ENCODE measurements around the gene RBPJL. TPM values are rescaled to one million over a fixed set of nuclear protein-coding genes. Genes with fewer than 3 reads are reported as not detected.
A peak's percentile ranks its signal among the peaks of the same experiment; 100 is the strongest.

RBPJL gene
- total and polyA plus RNA-seq, 7 experiments from 2014 or later = not detected

DNA sequence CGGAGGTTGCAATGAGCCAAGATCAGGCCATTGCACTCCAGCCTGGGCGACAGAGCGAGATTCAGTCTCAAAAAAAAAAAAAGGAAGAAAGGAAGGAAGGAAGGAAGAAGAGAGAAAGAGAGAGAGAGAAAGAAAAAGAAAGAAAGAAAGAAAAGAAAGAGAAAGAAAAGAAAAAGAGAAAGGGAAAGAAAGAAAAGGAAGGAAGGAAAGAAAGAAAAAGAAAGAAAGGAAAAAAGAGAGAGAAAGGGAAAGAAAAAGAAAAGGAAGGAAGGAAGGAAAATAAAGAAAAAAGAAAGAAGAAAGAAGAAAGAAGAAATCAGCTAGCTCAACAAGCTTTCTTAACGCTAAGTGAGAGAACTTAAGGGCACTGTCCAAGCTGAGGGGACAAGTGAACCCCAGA, 9.0 kb downstream of the RBPJL start:
- POLR2A ChIA-PET = no interaction called here

DNA sequence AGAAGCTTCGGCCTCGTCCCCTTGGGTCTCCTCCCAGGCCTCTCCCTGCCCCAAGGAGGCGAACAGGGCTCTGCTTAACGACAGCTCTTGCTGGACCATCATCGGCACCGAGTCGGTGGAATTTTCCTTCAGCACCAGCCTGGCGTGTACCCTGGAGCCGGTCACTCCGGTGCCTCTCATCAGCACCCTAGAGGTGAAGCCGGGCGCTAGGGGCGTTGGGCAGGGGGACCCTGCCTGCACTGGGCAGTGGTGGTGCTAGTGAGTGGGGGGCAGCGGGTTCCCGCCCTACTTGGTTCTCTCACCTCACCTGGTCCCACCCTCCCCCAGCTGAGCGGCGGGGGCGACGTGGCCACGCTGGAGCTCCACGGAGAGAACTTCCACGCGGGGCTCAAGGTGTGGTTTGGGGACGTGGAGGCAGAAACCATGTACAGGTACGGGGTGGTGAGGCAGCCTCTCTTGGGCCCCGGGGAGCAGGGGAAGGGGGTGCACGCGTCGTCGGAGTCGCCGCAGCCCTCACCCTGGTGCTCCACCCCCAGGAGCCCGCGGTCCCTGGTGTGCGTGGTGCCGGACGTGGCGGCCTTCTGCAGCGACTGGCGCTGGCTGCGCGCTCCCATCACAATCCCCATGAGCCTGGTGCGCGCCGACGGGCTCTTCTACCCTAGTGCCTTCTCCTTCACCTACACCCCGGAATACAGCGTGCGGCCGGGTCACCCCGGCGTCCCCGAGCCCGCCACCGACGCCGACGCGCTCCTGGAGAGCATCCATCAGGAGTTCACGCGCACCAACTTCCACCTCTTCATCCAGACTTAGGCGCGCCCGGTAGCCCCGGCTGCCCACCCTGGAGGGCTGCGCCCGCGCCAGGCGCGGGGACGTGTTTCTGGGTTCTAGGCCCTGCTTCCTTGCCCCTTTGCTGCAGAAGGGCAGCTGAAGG, 9.8 kb downstream of the RBPJL start:
- H3K4me3 ChIP-seq (ENCODE audit: low read length) = no peak overlapping the region
- H3K9me3 ChIP-seq (ENCODE audit: control insufficient read depth in 2 of 3, low read length in 3 of 3) = no peaks in the 10 kb centered on the region
- POLR2A ChIA-PET = no interaction called here
- DNase-seq (no peak), ATAC-seq (no peak)
- Mint-ChIP-seq H3K27ac (no peak overlapping the region), H3K4me3 (peak overlapping the region in 2 of 10 donors; percentile 46 to 79), H3K4me1 (peaks cover 14 to 49% (median 26%) of the 10 kb centered on the region in 7 donors), H3K36me3 (peaks cover 0 to 6% (median 0%) of the 10 kb centered on the region in 5 donors), H3K27me3 (peaks cover 27 to 44% (median 42%) of the 10 kb centered on the region in 5 donors), H3K9me3 (peaks cover 0 to 1% (median 0%) of the 10 kb centered on the region in 11 donors)
- CTCF ChIA-PET = interaction anchor here (7.3 kb wide), 1 partner anchor 454 kb away, joined by 67 read pairs; no protein-coding TSS in a partner anchor
- intact Hi-C loops (cut with micrococcal nuclease) = no loop called here
- H3K27ac ChIP-seq (ENCODE audit: low read depth, low read length) = no peak overlapping the region
- no peaks in the 10 kb centered on the region for H3K36me3 ChIP-seq (ENCODE audit: control insufficient read depth in 2 of 3, insufficient read depth in 3 of 3, low read length in 3 of 3)
- peaks cover 15 to 16% of the 10 kb centered on the region in 2 donors for H3K4me1 ChIP-seq (ENCODE audit: control insufficient read depth in 2 of 2, insufficient read depth in 2 of 2, low read length in 2 of 2)
- H3K27me3 ChIP-seq (ENCODE audit: control insufficient read depth in 2 of 2, insufficient read depth in 2 of 2, low read length in 2 of 2) = no peaks in the 10 kb centered on the region

More for the DNA sequence above, 9.0 kb downstream of the RBPJL start:
- Histone ChIP-seq H3K4me1 (ENCODE audit: control insufficient read depth in 2 of 2, insufficient read depth in 2 of 2, low read length in 2 of 2) (peaks cover 10 to 12% of the 10 kb centered on the region in 2 donors), H3K36me3 (ENCODE audit: control insufficient read depth in 2 of 3, insufficient read depth in 3 of 3, low read length in 3 of 3) (no peaks in the 10 kb centered on the region), H3K27ac (ENCODE audit: low read depth, low read length) (no peak overlapping the region), H3K27me3 (ENCODE audit: control insufficient read depth in 2 of 2, insufficient read depth in 2 of 2, low read length in 2 of 2) (no peaks in the 10 kb centered on the region), H3K4me3 (ENCODE audit: low read length) (no peak overlapping the region), H3K9me3 (ENCODE audit: control insufficient read depth in 2 of 3, low read length in 3 of 3) (no peaks in the 10 kb centered on the region)
- Mint-ChIP-seq H3K4me3 (peak overlapping the region in 1 of 10 donors; percentile 27), H3K27me3 (peaks cover 27 to 51% (median 50%) of the 10 kb centered on the region in 5 donors), H3K27ac (no peak overlapping the region), H3K36me3 (peaks cover 0 to 6% (median 0%) of the 10 kb centered on the region in 5 donors), H3K9me3 (peaks cover 0 to 1% (median 0%) of the 10 kb centered on the region in 11 donors), H3K4me1 (peaks cover 21 to 46% (median 24%) of the 10 kb centered on the region in 7 donors)
- intact Hi-C loops (cut with micrococcal nuclease) = no loop called here
- no peak for DNase-seq
- CTCF ChIA-PET = interaction anchor here (0.6 to 7.3 kb wide), 2 partner anchors 455 to 462 kb away, joined by 3 to 67 read pairs; no protein-coding TSS in a partner anchor
- no peak for ATAC-seq

GRCh38 chr20:45317826-45318225, 11.2 kb downstream of the RBPJL start:
- H3K36me3 ChIP-seq (ENCODE audit: control insufficient read depth in 2 of 3, insufficient read depth in 3 of 3, low read length in 3 of 3) = no peaks in the 10 kb centered on the region
- H3K9me3 ChIP-seq (ENCODE audit: control insufficient read depth in 2 of 3, low read length in 3 of 3) = no peaks in the 10 kb centered on the region
- H3K9me3 Mint-ChIP-seq = no peaks in the 10 kb centered on the region
- no peak overlapping the region for H3K27ac ChIP-seq (ENCODE audit: low read depth, low read length)
- no peaks in the 10 kb centered on the region for H3K27me3 ChIP-seq (ENCODE audit: control insufficient read depth in 2 of 2, insufficient read depth in 2 of 2, low read length in 2 of 2)
- peak overlapping the region in 1 of 9 donors; percentile 97 for H3K27ac Mint-ChIP-seq
- POLR2A ChIA-PET = interaction anchor here (0.7 kb wide), 1 partner anchor 457 kb away, joined by 3 read pairs; no protein-coding TSS in a partner anchor
- intact Hi-C loops (cut with micrococcal nuclease) = loop anchor here in 1 of 2 donors (2.0 kb wide), 2 partner anchors 31 to 453 kb away; partner anchors contain the start of gene SDC4
- ATAC-seq = no peak
- peaks cover 15 to 16% of the 10 kb centered on the region in 2 donors for H3K4me1 ChIP-seq (ENCODE audit: control insufficient read depth in 2 of 2, insufficient read depth in 2 of 2, low read length in 2 of 2)
- H3K27me3 Mint-ChIP-seq = peaks cover 27 to 38% (median 34%) of the 10 kb centered on the region in 5 donors
- peak overlapping the region in 1 of 10 donors; percentile 79 for H3K4me3 Mint-ChIP-seq
- CTCF ChIA-PET = interaction anchor here (0.6 to 7.3 kb wide), 7 partner anchors 12 to 453 kb away, joined by 3 to 67 read pairs (median 8); no protein-coding TSS in a partner anchor
- peaks cover 10 to 53% (median 26%) of the 10 kb centered on the region in 7 donors for H3K4me1 Mint-ChIP-seq
- no peak for DNase-seq
- H3K4me3 ChIP-seq (ENCODE audit: low read length) = no peak overlapping the region
- H3K36me3 Mint-ChIP-seq = peaks cover 0 to 6% (median 0%) of the 10 kb centered on the region in 5 donors

DNA sequence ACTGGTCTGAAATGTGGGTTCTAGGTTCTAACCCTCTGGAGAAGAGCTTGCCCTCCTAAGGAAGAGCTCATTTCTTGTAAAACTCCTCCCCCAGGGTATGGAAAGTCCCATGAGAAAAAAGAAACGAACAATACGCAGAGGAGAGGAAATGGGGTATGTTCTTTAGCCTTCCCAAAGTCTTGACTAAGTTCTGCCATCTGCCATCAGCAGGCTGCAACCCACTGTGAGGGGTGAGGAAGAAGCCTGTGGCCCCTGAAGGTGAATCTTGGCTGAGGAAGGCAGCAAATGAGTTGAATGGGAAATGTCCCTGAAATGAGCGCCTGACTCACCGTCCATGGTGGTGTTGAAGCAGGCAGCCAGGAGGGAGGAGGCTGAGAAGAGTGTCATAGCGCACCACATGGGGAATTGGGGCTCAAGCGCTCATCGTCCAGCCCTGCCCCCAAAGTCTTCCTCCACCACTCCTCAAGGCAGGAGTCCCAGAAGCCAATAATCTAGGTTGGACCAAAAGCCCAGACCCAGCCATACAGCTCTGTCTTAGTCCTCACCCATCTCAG, 11.8 kb downstream of the RBPJL start:
- intact Hi-C loops (cut with micrococcal nuclease) = loop anchor here in 1 of 2 donors (2.0 kb wide), 2 partner anchors 30 to 452 kb away; partner anchors contain the start of gene SDC4
- ATAC-seq (no peak), DNase-seq (no peak)
- H3K27me3 ChIP-seq (ENCODE audit: control insufficient read depth in 2 of 2, insufficient read depth in 2 of 2, low read length in 2 of 2) = no peaks in the 10 kb centered on the region
- H3K9me3 ChIP-seq (ENCODE audit: control insufficient read depth in 2 of 3, low read length in 3 of 3) = no peaks in the 10 kb centered on the region
- ChIA-PET POLR2A (interaction anchor here (0.7 kb wide), 1 partner anchor 456 kb away, joined by 3 read pairs; no protein-coding TSS in a partner anchor), CTCF (interaction anchor here (0.7 to 7.3 kb wide), 10 partner anchors 11 to 456 kb away, joined by 3 to 67 read pairs (median 4); no protein-coding TSS in a partner anchor)
- Mint-ChIP-seq H3K27ac (peak overlapping the region in 1 of 9 donors; percentile 97), H3K36me3 (peaks cover 0 to 6% (median 0%) of the 10 kb centered on the region in 5 donors), H3K4me1 (peaks cover 10 to 53% (median 26%) of the 10 kb centered on the region in 7 donors), H3K27me3 (peaks cover 27 to 36% (median 33%) of the 10 kb centered on the region in 5 donors), H3K4me3 (peak overlapping the region in 2 of 10 donors; percentile 60 to 77), H3K9me3 (no peaks in the 10 kb centered on the region)
- no peak overlapping the region for H3K4me3 ChIP-seq (ENCODE audit: low read length)
- H3K4me1 ChIP-seq (ENCODE audit: control insufficient read depth in 2 of 2, insufficient read depth in 2 of 2, low read length in 2 of 2) = peaks cover 15 to 16% of the 10 kb centered on the region in 2 donors
- H3K27ac ChIP-seq (ENCODE audit: low read depth, low read length) = no peak overlapping the region
- H3K36me3 ChIP-seq (ENCODE audit: control insufficient read depth in 2 of 3, insufficient read depth in 3 of 3, low read length in 3 of 3) = no peaks in the 10 kb centered on the region

DNA sequence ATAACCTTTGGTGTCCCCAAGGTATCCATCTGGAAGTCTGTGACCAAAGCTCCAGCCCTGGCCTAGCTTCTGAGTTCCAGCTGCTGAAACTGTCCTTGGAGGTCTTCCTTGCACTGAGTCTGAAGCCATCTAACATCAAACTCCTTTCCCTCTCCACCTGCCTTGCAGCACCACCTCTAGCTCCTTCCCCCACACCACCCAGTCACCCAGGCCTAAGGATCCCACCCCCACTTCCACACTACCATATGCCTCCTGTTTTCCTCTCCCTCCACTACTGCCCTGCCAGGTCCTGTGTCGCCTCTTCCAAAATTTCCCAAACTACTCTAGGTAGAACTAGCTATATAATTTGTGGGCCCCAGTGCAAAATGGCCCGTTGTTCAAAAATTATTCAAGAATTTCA, 12.3 kb downstream of the RBPJL start:
- Mint-ChIP-seq H3K27me3 (peaks cover 25 to 31% (median 28%) of the 10 kb centered on the region in 5 donors), H3K36me3 (peaks cover 0 to 6% (median 0%) of the 10 kb centered on the region in 5 donors), H3K27ac (peak overlapping the region in 1 of 9 donors; percentile 97), H3K9me3 (no peaks in the 10 kb centered on the region), H3K4me3 (peak overlapping the region in 4 of 10 donors; percentile 20 to 77 (median 44)), H3K4me1 (peaks cover 10 to 53% (median 26%) of the 10 kb centered on the region in 7 donors)
- intact Hi-C loops (cut with micrococcal nuclease) = loop anchor here (1.0 to 2.0 kb wide), 7 partner anchors 30 to 452 kb away; partner anchors contain the start of genes SDC4 (in 1 of the 2) and SYS1 (in 1 of the 2)
- Histone ChIP-seq H3K36me3 (ENCODE audit: control insufficient read depth in 2 of 3, insufficient read depth in 3 of 3, low read length in 3 of 3) (no peaks in the 10 kb centered on the region), H3K27ac (ENCODE audit: low read depth, low read length) (no peak overlapping the region), H3K27me3 (ENCODE audit: control insufficient read depth in 2 of 2, insufficient read depth in 2 of 2, low read length in 2 of 2) (no peaks in the 10 kb centered on the region), H3K4me3 (ENCODE audit: low read length) (no peak overlapping the region), H3K9me3 (ENCODE audit: control insufficient read depth in 2 of 3, low read length in 3 of 3) (no peaks in the 10 kb centered on the region), H3K4me1 (ENCODE audit: control insufficient read depth in 2 of 2, insufficient read depth in 2 of 2, low read length in 2 of 2) (peaks cover 15 to 16% of the 10 kb centered on the region in 2 donors)
- DNase-seq = no peak
- ChIA-PET CTCF (interaction anchor here (0.7 to 7.3 kb wide), 10 partner anchors 10 to 456 kb away, joined by 3 to 67 read pairs (median 4); no protein-coding TSS in a partner anchor), POLR2A (no interaction called here)
- ATAC-seq = no peak
